ENCODE results near the gene CXCL13.

The CXCL13 gene

DNA sequence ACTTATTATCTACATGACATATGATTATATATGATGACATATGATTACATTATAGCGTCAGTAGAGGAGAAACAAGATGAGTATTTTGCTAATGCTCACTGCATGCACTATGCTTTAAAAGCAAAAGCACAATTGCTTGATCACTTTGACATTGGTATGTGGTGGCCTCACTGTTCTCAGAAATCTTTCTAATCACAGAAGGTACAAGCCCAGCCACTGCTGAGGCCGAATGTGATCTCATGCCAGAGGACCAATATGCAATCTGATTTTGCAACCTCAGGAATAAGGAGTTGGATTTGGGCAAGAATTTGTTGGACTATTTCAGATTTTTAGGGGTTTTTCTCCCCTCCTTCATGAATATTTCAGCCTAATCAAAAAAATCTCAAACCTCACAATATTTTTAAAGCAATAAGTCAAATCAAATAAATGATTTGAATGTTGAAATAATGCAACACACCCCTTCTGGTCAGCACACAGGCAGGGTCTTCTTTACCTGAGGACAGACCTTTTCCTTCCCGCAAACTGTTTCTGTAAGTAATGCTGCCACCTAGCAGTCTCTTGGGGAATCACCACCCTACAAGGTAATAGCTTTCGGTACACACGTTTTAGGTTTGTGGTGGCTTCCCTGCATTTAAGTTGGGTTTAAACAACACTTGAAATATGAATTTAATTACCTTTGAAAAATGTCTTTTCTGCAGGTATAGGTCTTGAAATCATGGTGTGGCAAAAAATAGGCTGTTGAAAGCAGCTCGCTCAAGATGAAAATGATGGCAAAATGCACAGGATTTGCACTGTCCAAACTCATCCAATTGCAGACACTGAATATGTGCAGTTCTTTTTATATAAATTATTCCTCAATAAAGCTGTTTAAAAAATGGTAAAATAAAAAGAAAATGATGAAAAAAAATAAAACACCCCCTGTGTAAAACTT lies 4.8 kb upstream of the CXCL13 start:
- Histone ChIP-seq H3K9me3 (replicated peaks; ENCODE audit: insufficient read depth, low read length) (no peaks in the 10 kb centered on the region), H3K9ac (ENCODE audit: low read length) (no peak overlapping the region), H3F3A (ENCODE audit: insufficient read depth, low read length) (peaks cover 8% of the 10 kb centered on the region; the same call in 1 of the 2 replicates), H3K27ac (ENCODE audit: low read length) (no peak overlapping the region), H3K79me2 (ENCODE audit: low read length) (no peaks in the 10 kb centered on the region), H3K4me1 (ENCODE audit: low read length) (peaks cover 28% of the 10 kb centered on the region), H3K27me3 (replicated peaks; ENCODE audit: insufficient read depth, low read length) (no peaks in the 10 kb centered on the region), H2AFZ (ENCODE audit: low read length) (no peak overlapping the region), H4K20me1 (ENCODE audit: insufficient read depth, low read length) (no peaks in the 10 kb centered on the region), H3K36me3 (replicated peaks; ENCODE audit: insufficient read depth, low read length) (no peaks in the 10 kb centered on the region), H3K4me3 (ENCODE audit: low read length) (no peak overlapping the region), H3K9me2 (replicated peaks; ENCODE audit: insufficient read depth, low read length) (no peaks in the 10 kb centered on the region), H3K4me2 (ENCODE audit: low read depth, low read length) (peak overlapping the region; percentile 18; the same call in 1 of the 2 replicates)
- DNase-seq, result peak; percentile 53
- no peak for TF ChIP-seq EZH2phosphoT487 (IDR thresholded peaks at IDR 0.05; ENCODE audit: low read length)
- TF ChIP-seq, protein P1, sequence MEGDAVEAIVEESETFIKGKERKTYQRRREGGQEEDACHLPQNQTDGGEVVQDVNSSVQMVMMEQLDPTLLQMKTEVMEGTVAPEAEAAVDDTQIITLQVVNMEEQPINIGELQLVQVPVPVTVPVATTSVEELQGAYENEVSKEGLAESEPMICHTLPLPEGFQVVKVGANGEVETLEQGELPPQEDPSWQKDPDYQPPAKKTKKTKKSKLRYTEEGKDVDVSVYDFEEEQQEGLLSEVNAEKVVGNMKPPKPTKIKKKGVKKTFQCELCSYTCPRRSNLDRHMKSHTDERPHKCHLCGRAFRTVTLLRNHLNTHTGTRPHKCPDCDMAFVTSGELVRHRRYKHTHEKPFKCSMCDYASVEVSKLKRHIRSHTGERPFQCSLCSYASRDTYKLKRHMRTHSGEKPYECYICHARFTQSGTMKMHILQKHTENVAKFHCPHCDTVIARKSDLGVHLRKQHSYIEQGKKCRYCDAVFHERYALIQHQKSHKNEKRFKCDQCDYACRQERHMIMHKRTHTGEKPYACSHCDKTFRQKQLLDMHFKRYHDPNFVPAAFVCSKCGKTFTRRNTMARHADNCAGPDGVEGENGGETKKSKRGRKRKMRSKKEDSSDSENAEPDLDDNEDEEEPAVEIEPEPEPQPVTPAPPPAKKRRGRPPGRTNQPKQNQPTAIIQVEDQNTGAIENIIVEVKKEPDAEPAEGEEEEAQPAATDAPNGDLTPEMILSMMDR (IDR thresholded peaks at IDR 0.05; ENCODE audit: low read length), result peak; percentile 86

DNA sequence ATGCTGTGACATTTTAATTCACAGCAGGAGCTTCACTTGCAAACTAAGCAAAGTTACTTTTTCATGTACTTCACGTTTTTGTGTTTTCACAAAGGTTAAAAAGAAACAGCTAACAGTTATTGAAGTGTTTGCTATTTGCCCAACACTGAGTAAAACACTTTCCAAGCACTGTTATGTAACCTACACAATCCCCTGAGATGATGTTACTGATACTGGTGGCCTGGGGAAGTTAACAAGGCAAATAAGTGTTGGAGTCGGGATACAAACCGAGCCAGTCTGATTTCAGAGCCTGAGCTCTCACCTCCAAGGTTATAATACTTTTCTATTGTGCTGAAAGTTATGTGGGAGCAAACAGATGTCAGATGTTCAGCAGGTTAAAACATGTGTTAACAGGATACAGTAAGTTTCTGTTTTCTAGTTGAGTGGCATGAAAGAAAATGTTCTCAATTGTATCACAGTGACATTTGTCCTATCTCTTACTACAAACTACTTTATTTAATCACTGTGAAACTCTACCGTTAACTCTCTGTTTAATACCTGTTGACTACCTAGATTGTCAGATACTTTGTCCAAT lies 3.9 kb upstream of the CXCL13 start:
- Histone ChIP-seq H3K27me3 (replicated peaks; ENCODE audit: insufficient read depth, low read length) (no peaks in the 10 kb centered on the region), H3K4me1 (ENCODE audit: low read length) (peaks cover 29% of the 10 kb centered on the region), H3F3A (ENCODE audit: insufficient read depth, low read length) (peaks cover 8% of the 10 kb centered on the region; the same call in 1 of the 2 replicates), H3K4me3 (ENCODE audit: low read length) (no peak overlapping the region), H3K79me2 (ENCODE audit: low read length) (no peaks in the 10 kb centered on the region), H3K4me2 (ENCODE audit: low read depth, low read length) (peak overlapping the region; percentile 18), H3K27ac (ENCODE audit: low read length) (peak overlapping the region; percentile 5; the same call in 1 of the 2 replicates), H4K20me1 (ENCODE audit: insufficient read depth, low read length) (no peaks in the 10 kb centered on the region), H3K9me3 (replicated peaks; ENCODE audit: insufficient read depth, low read length) (no peaks in the 10 kb centered on the region), H3K9ac (ENCODE audit: low read length) (no peak overlapping the region), H3K9me2 (replicated peaks; ENCODE audit: insufficient read depth, low read length) (no peaks in the 10 kb centered on the region), H2AFZ (ENCODE audit: low read length) (no peak overlapping the region), H3K36me3 (replicated peaks; ENCODE audit: insufficient read depth, low read length) (no peaks in the 10 kb centered on the region)
- TF ChIP-seq EZH2 (optimal IDR thresholded peaks at IDR 0.05; ENCODE audit: low read depth, low read length) (no peak), EZH2phosphoT487 (IDR thresholded peaks at IDR 0.05; ENCODE audit: low read length) (no peak)
- TF ChIP-seq, protein P1 (IDR thresholded peaks at IDR 0.05; ENCODE audit: low read length), result no peak
- DNase-seq, result peak; percentile 35

DNA sequence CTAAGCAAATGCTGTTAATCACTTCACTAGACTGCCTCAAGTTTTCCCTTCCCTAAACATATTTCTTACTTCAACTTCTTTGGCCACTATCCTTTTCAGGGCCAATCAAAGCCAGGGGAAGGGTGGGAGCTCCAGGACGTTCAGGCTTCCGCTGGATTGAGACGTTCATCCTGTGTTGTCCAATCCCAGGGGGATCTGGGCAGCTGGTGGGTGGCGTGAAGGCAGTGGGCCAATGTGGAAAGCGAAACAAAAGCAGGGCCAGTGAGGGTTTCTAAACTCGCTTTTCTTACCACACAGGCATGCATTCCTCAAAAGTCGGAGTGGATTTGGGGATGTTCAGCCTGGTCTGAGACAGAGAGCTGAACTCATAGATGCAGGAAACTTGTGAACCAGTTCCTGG lies 7.6 kb downstream of the CXCL13 start:
- no peak overlapping the region for H2AFZ ChIP-seq (ENCODE audit: low read length)
- H3K4me1 ChIP-seq (ENCODE audit: low read length), result no peaks in the 10 kb centered on the region
- H4K20me1 ChIP-seq (ENCODE audit: insufficient read depth, low read length), result no peaks in the 10 kb centered on the region
- no peak overlapping the region for H3K4me3 ChIP-seq (ENCODE audit: low read length)
- H3K27ac ChIP-seq (ENCODE audit: low read length), result no peak overlapping the region
- no peaks in the 10 kb centered on the region for H3K27me3 ChIP-seq (replicated peaks; ENCODE audit: insufficient read depth, low read length)
- DNase-seq, result no peak
- no peak for TF ChIP-seq EZH2phosphoT487 (IDR thresholded peaks at IDR 0.05; ENCODE audit: low read length)
- H3K9me3 ChIP-seq (replicated peaks; ENCODE audit: insufficient read depth, low read length), result no peaks in the 10 kb centered on the region
- no peak overlapping the region for H3K4me2 ChIP-seq (ENCODE audit: low read depth, low read length)
- no peaks in the 10 kb centered on the region for H3K9me2 ChIP-seq (replicated peaks; ENCODE audit: insufficient read depth, low read length)
- no peaks in the 10 kb centered on the region for H3K79me2 ChIP-seq (ENCODE audit: low read length)
- H3F3A ChIP-seq (ENCODE audit: insufficient read depth, low read length), result no peaks in the 10 kb centered on the region
- H3K36me3 ChIP-seq (replicated peaks; ENCODE audit: insufficient read depth, low read length), result no peaks in the 10 kb centered on the region
- H3K9ac ChIP-seq (ENCODE audit: low read length), result no peak overlapping the region
